Lower leg skin (tissue), 3 donors: Measurements from ENCODE around the gene ATP6V1F.

Experiments used
- CTCF ChIP-seq, 3 donors: fragments of 450-650 bp; IDR thresholded peaks; one replicate each; pipeline ENCODE4 v1.5.1; 2016; ENCODE audit warnings: antibody characterized with exemption in 3 of 3, mild to moderate bottlenecking in 3 of 3, moderate library complexity in 2 of 3
- POLR2A ChIP-seq, 2 donors: fragments of 450-650 bp; IDR thresholded peaks; one replicate each; pipeline ENCODE4 v1.6.1; 2016 to 2017; ENCODE audit warnings: antibody characterized with exemption in 2 of 2, mild to moderate bottlenecking in 1 of 2, moderate library complexity in 1 of 2

- TF ChIP-seq CTCF (IDR thresholded peaks at IDR 0.05), result no peak
- TF ChIP-seq POLR2A (IDR thresholded peaks at IDR 0.05), result no peak
Measured at GRCh38 chr7:128826916-128827247, 35.8 kb upstream of the ATP6V1F start.
